IMR-90 (cell line): ENCODE data around the gene P2RY2. TPM values are rescaled to one million over a fixed set of nuclear protein-coding genes. Genes with fewer than 3 reads are reported as not detected.

ENCODE experiments used
- ATAC-seq: fragments of 200-7000 bp; cut with Tn5 transposase; 2 replicates; pipeline ENCODE4 v1.9.1; 2020; ENCODE audit warnings: low read depth, mild to moderate bottlenecking, moderate library complexity
- BruUV-seq: library from RNA; stranded (reverse); fragments of 400-500 nt; replicated peaks from 2 replicates; lab custom pipeline; 2021; lab: Mats Ljungman, UMichigan
- CTCF ChIA-PET: fragments of 300-600 bp; formaldehyde crosslinking; extraction: SDS; loops from one replicate; lab custom pipeline; 2021; ENCODE audit warnings: antibody characterized with exemption; lab: Yijun Ruan, JAX
- POLR2A ChIA-PET: fragments of 300-600 bp; sonication (Branson Sonifier 250); formaldehyde crosslinking; loops from one replicate; lab custom pipeline; 2022; ENCODE audit warnings: antibody characterized with exemption; ENCODE audit not compliant: unreplicated experiment; lab: Charles Lee
- DNase-seq: peaks from one replicate; pipeline ENCODE4 v3.0.0; 2013
- H2AFZ ChIP-seq: replicated peaks from 2 replicates; pipeline ENCODE3; 2013; ENCODE audit warnings: low read length, mild to moderate bottlenecking; ENCODE audit not compliant: poor library complexity
- H2AK5ac ChIP-seq: 2 replicates; pipeline ENCODE4 v1.6.1; 2013; ENCODE audit warnings: low read depth, low read length, inconsistent platforms
- H2AK9ac ChIP-seq: replicated peaks from 2 replicates; pipeline ENCODE3; 2013; ENCODE audit warnings: mild to moderate bottlenecking, low read depth, low read length, moderate library complexity; ENCODE audit not compliant: poor library complexity
- H2BK120ac ChIP-seq: 2 replicates; pipeline ENCODE4 v1.6.1; 2013; ENCODE audit warnings: low read depth, low read length, inconsistent platforms
- H2BK15ac ChIP-seq: 3 replicates; pipeline ENCODE4 v1.6.1; 2013; ENCODE audit warnings: low read depth, low read length, inconsistent platforms
- H2BK20ac ChIP-seq: 2 replicates; pipeline ENCODE4 v1.6.1; 2013; ENCODE audit warnings: low read depth, mild to moderate bottlenecking, inconsistent platforms, low read length, moderate library complexity
- H2BK5ac ChIP-seq: 2 replicates; pipeline ENCODE4 v1.6.1; 2013; ENCODE audit warnings: mild to moderate bottlenecking, low read depth, low read length, inconsistent platforms; ENCODE audit not compliant: poor library complexity, severe bottlenecking
- H3K14ac ChIP-seq: replicated peaks from 2 replicates; pipeline ENCODE4 v1.6.1; 2013; ENCODE audit warnings: low read depth, low read length, inconsistent platforms
- H3K18ac ChIP-seq: 2 replicates; pipeline ENCODE4 v1.6.1; 2013; ENCODE audit warnings: low read depth, low read length, control low read depth
- H3K23ac ChIP-seq: 2 replicates; pipeline ENCODE4 v1.6.1; 2013; ENCODE audit warnings: low read depth, low read length, inconsistent platforms
- H3K27ac ChIP-seq: 2 replicates; pipeline ENCODE4 v1.5.1; 2013; ENCODE audit warnings: mild to moderate bottlenecking, control low read depth, low read length; ENCODE audit not compliant: insufficient read depth
- H3K27me3 ChIP-seq: 2 replicates; pipeline ENCODE4 v1.6.1; 2013; ENCODE audit warnings: low read length; ENCODE audit not compliant: control insufficient read depth, insufficient read depth
- H3K36me3 ChIP-seq: 2 replicates; pipeline ENCODE4 v1.6.1; 2013; ENCODE audit warnings: low read length, mixed read lengths; ENCODE audit not compliant: control insufficient read depth, insufficient read depth
- H3K4ac ChIP-seq: 2 replicates; pipeline ENCODE4 v1.6.1; 2013; ENCODE audit warnings: low read depth, low read length, inconsistent platforms
- H3K4me1 ChIP-seq: 2 replicates; pipeline ENCODE4 v1.6.1; 2013; ENCODE audit warnings: low read length, mixed read lengths; ENCODE audit not compliant: control insufficient read depth, insufficient read depth
- H3K4me2 ChIP-seq: 2 replicates; pipeline ENCODE4 v1.6.1; 2013; ENCODE audit warnings: low read depth, mild to moderate bottlenecking, control low read depth, low read length, moderate library complexity
- H3K4me3 ChIP-seq: 2 replicates; pipeline ENCODE4 v1.5.1; 2013; ENCODE audit warnings: low read depth, mild to moderate bottlenecking, control low read depth, low read length, moderate library complexity; ENCODE audit not compliant: insufficient read depth
- H3K56ac ChIP-seq: 2 replicates; pipeline ENCODE4 v1.6.1; 2013; ENCODE audit warnings: low read length, inconsistent platforms; ENCODE audit not compliant: insufficient read depth; ENCODE audit errors: extremely low read depth
- H3K79me1 ChIP-seq, 2 experiments: 2 replicates each; pipeline ENCODE4 v1.6.1; 2013; ENCODE audit warnings: low read length in 2 of 2, inconsistent platforms in 1 of 2, low read depth in 1 of 2
- H3K9ac ChIP-seq: 2 replicates; pipeline ENCODE4 v1.6.1; 2013; ENCODE audit warnings: low read depth, low read length, control low read depth
- H3K9me1 ChIP-seq: 2 replicates; pipeline ENCODE4 v1.6.1; 2013; ENCODE audit warnings: low read length, inconsistent platforms; ENCODE audit not compliant: insufficient read depth
- H3K9me3 ChIP-seq: 2 replicates; pipeline ENCODE4 v1.6.1; 2013; ENCODE audit warnings: low read length; ENCODE audit not compliant: control insufficient read depth, insufficient read depth
- H4K20me1 ChIP-seq: 2 replicates; pipeline ENCODE4 v1.6.1; 2013; ENCODE audit warnings: low read length, inconsistent platforms; ENCODE audit not compliant: insufficient read depth
- H4K5ac ChIP-seq: 2 replicates; pipeline ENCODE4 v1.6.1; 2013; ENCODE audit warnings: mild to moderate bottlenecking, low read depth, low read length, control low read depth
- H4K8ac ChIP-seq, 2 experiments: 2 replicates each; pipeline ENCODE4 v1.6.1; 2013; ENCODE audit warnings: low read depth in 2 of 2, low read length in 2 of 2, control low read depth in 1 of 2, inconsistent platforms in 1 of 2
- H4K91ac ChIP-seq: 2 replicates; pipeline ENCODE4 v1.6.1; 2013; ENCODE audit warnings: low read depth, low read length, inconsistent platforms; ENCODE audit not compliant: insufficient read depth
- BHLHE40 ChIP-seq: fragments of 150-350 bp; IDR thresholded peaks from 2 replicates; pipeline ENCODE4 v1.6.1; 2016; ENCODE audit warnings: mild to moderate bottlenecking, low read depth, low read length
- CEBPB ChIP-seq: IDR thresholded peaks from 2 replicates; pipeline ENCODE4 v1.6.1; 2012; ENCODE audit warnings: low read depth, low read length, improper control_type of control experiment
- CTCF ChIP-seq: conservative IDR thresholded peaks from 2 replicates; pipeline ENCODE4 v1.5.1; 2012; ENCODE audit warnings: mild to moderate bottlenecking, low read depth, low read length, improper control_type of control experiment
- ELK1 ChIP-seq: fragments of 150-350 bp; IDR thresholded peaks from 2 replicates; pipeline ENCODE4 v1.6.1; 2016; ENCODE audit warnings: low read depth, mild to moderate bottlenecking, low read length, moderate library complexity, borderline replicate concordance
- FOS ChIP-seq: fragments of 150-350 bp; IDR thresholded peaks from 2 replicates; pipeline ENCODE4 v1.6.1; 2016; ENCODE audit warnings: low read depth, low read length
- MAFK ChIP-seq: IDR thresholded peaks from 2 replicates; pipeline ENCODE4 v1.6.1; 2012; ENCODE audit warnings: low read depth, low read length, improper control_type of control experiment
- MAZ ChIP-seq: IDR thresholded peaks from 2 replicates; pipeline ENCODE4 v1.6.1; 2012; ENCODE audit warnings: low read depth, mild to moderate bottlenecking, low read length, improper control_type of control experiment, moderate library complexity, borderline replicate concordance
- MXI1 ChIP-seq: IDR thresholded peaks from 2 replicates; pipeline ENCODE4 v1.6.1; 2012; ENCODE audit warnings: low read depth, mild to moderate bottlenecking, low read length, moderate library complexity, borderline replicate concordance
- NFE2L2 ChIP-seq: fragments of 150-350 bp; IDR thresholded peaks from 2 replicates; pipeline ENCODE4 v1.6.1; 2016; ENCODE audit warnings: low read depth, mild to moderate bottlenecking, low read length
- POLR2A ChIP-seq: IDR thresholded peaks from 2 replicates; pipeline ENCODE4 v1.6.1; 2012; ENCODE audit warnings: mild to moderate bottlenecking, low read depth, low read length
- RAD21 ChIP-seq: IDR thresholded peaks from 2 replicates; pipeline ENCODE4 v1.6.1; 2012; ENCODE audit warnings: low read length, improper control_type of control experiment
- RCOR1 ChIP-seq: IDR thresholded peaks from 2 replicates; pipeline ENCODE4 v1.6.1; 2012; ENCODE audit warnings: mild to moderate bottlenecking, low read length, improper control_type of control experiment; ENCODE audit not compliant: insufficient replicate concordance
- RFX5 ChIP-seq: IDR thresholded peaks from 2 replicates; pipeline ENCODE4 v1.8.0; 2012; ENCODE audit warnings: low read depth, mild to moderate bottlenecking, low read length, moderate library complexity
- SMC3 ChIP-seq: fragments of 150-350 bp; IDR thresholded peaks from 2 replicates; pipeline ENCODE4 v1.6.1; 2016; ENCODE audit warnings: low read depth, mild to moderate bottlenecking, antibody characterized with exemption, low read length, moderate library complexity
- USF2 ChIP-seq: fragments of 150-350 bp; IDR thresholded peaks from 2 replicates; pipeline ENCODE4 v1.6.1; 2017; ENCODE audit warnings: mild to moderate bottlenecking, antibody characterized with exemption, low read length, low read depth
- WGBS, 2 experiments: methylation state at CpG; one replicate each; pipeline versions ENCODE4 v1.1.5 to v1.1.7; 2013; ENCODE audit warnings: missing lambda C conversion rate in 2 of 2; ENCODE audit not compliant: insufficient read length in 1 of 2; ENCODE audit errors: extremely low coverage in 2 of 2; 5-methylcytosine and 5-hydroxymethylcytosine counted together
- dilution Hi-C: fragments of 300-500 bp; cut with HindIII; formaldehyde crosslinking; loops from one replicate; pipeline ENCODE4 v1.14.3; 2018; ENCODE audit warnings: low sequenced_read_pairs; ENCODE audit not compliant: unreplicated experiment
- in situ Hi-C: fragments of 300-500 bp; cut with MboI; formaldehyde crosslinking; loops from 3 replicates; pipeline ENCODE4 v1.14.3; 2019; ENCODE audit warnings: low sequenced_read_pairs, inconsistent platforms, mixed read lengths
- intact Hi-C: fragments of 100-400 bp; cut with micrococcal nuclease; formaldehyde crosslinking; loops from 2 replicates; pipeline ENCODE4 v1.10.0; 2022
- polyA plus RNA-seq, 3 experiments: library from polyadenylated mRNA; depleted of rRNA; stranded (reverse); fragments of >200 nt; gene quantifications; 2 replicates each; pipeline ENCODE4 v1.2.3, GENCODE V29; 2012; ENCODE audit warnings: low replicate concordance in 1 of 3
- total RNA-seq: library from RNA; depleted of rRNA; stranded (reverse); fragments of >200 nt; gene quantifications from 2 replicates; pipeline ENCODE4 v1.2.3, GENCODE V29; 2012

Gene P2RY2
- total and polyA plus RNA-seq, 2 of the 4 experiments (the other 2 are of a cell fraction), result not detected

GRCh38 chr11:73177380-73177777 lies 40.7 kb upstream of the P2RY2 start:
- DNase-seq, result no peak
- peak overlapping the region; percentile 4; the same call in 1 of the 2 replicates for H4K5ac ChIP-seq
- no peak overlapping the region for H3K4me3 ChIP-seq
- no peaks in the 10 kb centered on the region for H3K79me1 ChIP-seq
- H4K91ac ChIP-seq, result peak overlapping the region; percentile 65; the same call in 1 of the 2 replicates
- POLR2A ChIA-PET, result no interaction called here
- no peaks in the 10 kb centered on the region for H3K36me3 ChIP-seq
- no peak overlapping the region for H3K9ac ChIP-seq
- H3K56ac ChIP-seq, result no peak overlapping the region
- no peak overlapping the region for H3K4me2 ChIP-seq
- peak overlapping the region; percentile 85; the same call in 2 of the 3 replicates for H2BK15ac ChIP-seq
- no peak overlapping the region for H3K23ac ChIP-seq
- H2AFZ ChIP-seq, result peak overlapping the region; percentile 79
- dilution Hi-C loops, result no loop called here
- BruUV-seq, result no TSS peak
- H3K4me1 ChIP-seq, result peaks cover 5% of the 10 kb centered on the region
- peak overlapping the region; percentile 48 for H2AK5ac ChIP-seq
- peak overlapping the region; percentile 69 for H2BK120ac ChIP-seq
- intact Hi-C loops, result no loop called here
- H3K27me3 ChIP-seq, result no peaks in the 10 kb centered on the region
- no peak overlapping the region for H2BK5ac ChIP-seq
- H2BK20ac ChIP-seq, result peak overlapping the region; percentile 50
- CTCF ChIA-PET, result interaction anchor here (0.9 to 2.7 kb wide), 12 partner anchors 8 to 452 kb away, joined by 3 to 19 read pairs (median 4); partner anchors contain the start of gene STARD10
- peaks cover 15% of the 10 kb centered on the region for H3K9me1 ChIP-seq
- H3K9me3 ChIP-seq, result no peaks in the 10 kb centered on the region
- in situ Hi-C loops, result loop anchor here (5.0 kb wide), 2 partner anchors 345 to 455 kb away; no protein-coding TSS in a partner anchor
- no peak overlapping the region for H3K27ac ChIP-seq
- ATAC-seq, result peak; percentile 9
- H2AK9ac ChIP-seq, result peak overlapping the region; percentile 67
- H3K14ac ChIP-seq, result peak overlapping the region; percentile 35
- no peak for TF ChIP-seq USF2
- TF ChIP-seq MAFK, result no peak
- no peak for TF ChIP-seq FOS
- no peak for TF ChIP-seq ELK1
- TF ChIP-seq RFX5, result no peak
- TF ChIP-seq POLR2A, result no peak
- TF ChIP-seq MAZ, result no peak
- TF ChIP-seq CEBPB, result no peak
- TF ChIP-seq SMC3, result no peak
- no peak for TF ChIP-seq NFE2L2
- no peak for TF ChIP-seq MXI1
- TF ChIP-seq RAD21, result no peak
- no peak for TF ChIP-seq RCOR1
- no peak for TF ChIP-seq BHLHE40
- TF ChIP-seq CTCF, result no peak
- H4K8ac ChIP-seq, result peak overlapping the region in 1 of 2 experiments; percentile 55; a peak in 2 of 4 replicates
- WGBS, 2 experiments, result 40% methylated on average over 2 of the region's 3 CpGs; no CpG with 5 or more reads in 1 of the 2 experiments
- no peaks in the 10 kb centered on the region for H4K20me1 ChIP-seq
- H3K4ac ChIP-seq, result peak overlapping the region; percentile 76
- H3K18ac ChIP-seq, result no peak overlapping the region
